Fibroblast of skin of scalp (primary cell): ENCODE measurements around the gene BMP6.

Experiments used
- DNase-seq: peaks from one replicate; pipeline ENCODE4 v3.0.0-alpha.2; 2013

The BMP6 gene

DNA sequence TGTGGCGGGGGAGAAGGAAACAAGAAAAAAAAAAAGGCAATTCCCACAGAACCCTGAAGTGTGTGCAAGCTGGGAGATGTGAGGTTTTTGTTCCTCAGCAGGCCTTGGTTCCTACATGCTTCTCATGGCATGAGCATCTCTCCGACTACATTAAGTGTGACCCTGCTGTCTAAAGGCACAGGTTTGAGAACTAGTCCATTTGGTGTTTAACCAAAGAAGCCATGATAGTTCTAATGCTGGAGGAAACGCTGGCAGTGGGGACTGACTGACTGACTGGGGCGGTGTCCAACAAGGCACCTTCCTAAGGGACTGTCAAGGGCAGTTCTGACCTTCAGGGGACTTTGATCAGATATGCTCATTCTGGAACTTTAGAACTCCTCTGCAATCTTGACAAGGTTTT is 180.8 kb downstream of the BMP6 start:
- no peak for DNase-seq

DNA sequence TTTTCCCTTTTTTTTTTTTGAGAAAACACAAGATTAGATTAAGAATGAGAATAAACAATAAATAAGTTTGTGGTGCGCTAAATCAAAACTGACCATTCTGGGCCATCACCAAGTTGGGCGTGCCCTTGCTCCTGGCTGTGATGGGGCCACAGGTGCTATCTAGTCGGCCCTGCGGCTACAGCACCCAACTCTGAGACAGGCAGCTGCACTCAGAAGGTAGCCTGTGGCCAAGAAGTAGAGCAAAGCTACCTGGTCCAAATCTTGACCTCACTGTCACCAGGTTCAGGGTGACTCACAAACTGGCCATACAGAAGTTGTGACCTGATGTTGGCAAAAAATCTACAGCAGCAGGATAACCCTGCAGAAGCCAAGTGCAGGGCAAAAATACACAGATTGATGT is 181.3 kb downstream of the BMP6 start:
- DNase-seq = no peak

DNA sequence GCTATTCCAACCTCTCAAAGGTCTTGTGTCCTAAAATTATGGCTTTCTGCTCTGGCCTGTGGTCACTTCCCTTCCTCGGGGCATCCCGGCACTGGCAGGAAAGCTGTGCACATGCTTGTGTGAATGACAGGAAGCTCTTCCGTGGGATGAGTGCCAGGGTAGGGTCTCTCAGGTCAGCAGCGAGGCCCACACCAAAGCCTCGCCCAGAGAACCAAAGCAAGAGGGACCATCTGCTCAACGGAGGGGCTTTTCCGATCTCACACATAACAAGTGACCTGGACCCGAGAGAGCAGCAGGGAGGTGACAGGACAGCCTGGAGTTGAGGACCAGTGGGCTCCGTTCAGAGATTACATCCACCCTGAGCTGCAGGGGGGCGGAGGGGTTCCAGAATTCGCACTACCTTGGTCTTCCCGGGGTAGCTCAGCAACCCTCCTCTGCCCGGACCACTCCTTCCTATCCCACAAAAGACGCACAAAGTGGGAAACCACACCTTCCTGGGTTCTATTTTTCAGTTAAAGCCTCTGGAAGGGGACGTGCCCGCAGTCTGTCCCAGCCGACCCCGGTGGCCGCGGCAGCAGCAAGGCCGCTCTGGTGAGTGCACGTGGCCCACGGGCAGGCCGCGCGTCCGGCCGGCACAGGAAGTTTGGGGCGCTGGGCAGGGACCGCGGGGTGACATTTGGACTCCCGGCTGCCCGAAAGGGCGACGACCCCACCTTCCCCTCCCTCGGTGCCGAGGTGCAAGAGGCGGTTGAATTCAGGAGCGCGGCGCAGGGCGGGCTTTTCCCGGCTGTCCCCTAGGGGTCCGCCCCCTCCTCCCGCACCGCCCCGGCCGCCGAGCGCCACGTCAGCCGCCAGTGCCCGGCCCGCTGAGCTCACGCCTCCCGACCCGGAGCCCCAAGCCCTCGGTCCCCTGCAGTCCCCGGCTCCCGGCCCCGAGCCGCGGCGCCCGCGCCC is 183.7 kb downstream of the BMP6 start:
- DNase-seq = peak; percentile 62

DNA sequence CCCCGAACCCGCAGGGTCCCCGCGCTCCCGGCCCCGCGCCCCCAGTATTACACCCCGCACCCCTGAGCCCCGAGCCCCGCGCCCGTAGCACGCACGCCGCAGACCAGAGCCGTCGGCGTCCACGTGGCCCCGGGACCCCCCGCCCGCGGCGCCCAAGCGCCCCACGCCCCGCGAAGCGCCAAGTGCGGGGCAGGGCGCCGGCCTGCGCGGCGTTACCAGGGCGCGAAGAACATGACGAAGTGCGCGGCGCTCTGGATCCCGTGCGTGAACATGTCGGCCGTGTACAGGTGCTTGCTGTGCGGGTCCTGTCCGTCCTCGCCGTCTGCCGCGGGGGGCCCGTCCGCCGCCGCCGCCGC is 184.4 kb downstream of the BMP6 start:
- no peak for DNase-seq

DNA sequence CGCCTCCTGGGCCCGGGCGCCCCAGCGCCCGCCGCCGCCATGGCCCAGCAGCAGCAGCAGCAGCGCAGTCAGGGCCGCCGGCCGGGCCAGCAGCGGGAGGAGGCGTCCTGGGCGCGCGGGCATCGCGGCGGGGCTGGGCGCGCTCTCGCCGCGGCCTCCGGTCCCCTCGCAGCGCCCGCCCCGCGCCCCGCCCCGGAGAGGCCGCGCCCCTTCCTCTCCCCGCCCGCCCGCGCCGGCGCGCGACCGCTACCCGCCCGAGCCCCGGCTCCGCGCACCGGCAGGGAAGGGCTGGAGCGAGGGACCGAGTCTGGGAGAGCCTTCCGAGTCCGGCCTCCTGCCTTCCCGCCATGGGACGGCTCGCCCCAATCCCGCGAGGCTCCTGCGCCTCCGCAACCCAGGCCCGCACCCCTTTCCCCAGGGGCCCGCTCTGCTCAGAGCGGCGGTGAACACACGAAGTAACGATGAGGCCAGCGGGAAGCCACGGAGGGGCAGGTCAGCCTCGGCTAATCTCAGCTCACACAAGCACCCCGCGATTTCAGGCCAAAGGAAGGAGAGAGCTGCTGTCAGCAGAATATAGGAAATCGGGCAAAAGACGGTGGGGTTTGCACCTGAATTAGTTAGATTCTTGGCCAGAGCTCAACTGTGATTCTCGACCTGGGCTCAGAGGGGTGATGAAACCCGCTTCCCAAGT is 184.9 kb downstream of the BMP6 start, which contains the start of gene TXNDC5:
TSS of gene TXNDC5 (minus strand) at position 135 of the 691 bp plus-strand sequence. CDS start at position 123, 12 bp downstream.
- DNase-seq = peak; percentile 81

DNA sequence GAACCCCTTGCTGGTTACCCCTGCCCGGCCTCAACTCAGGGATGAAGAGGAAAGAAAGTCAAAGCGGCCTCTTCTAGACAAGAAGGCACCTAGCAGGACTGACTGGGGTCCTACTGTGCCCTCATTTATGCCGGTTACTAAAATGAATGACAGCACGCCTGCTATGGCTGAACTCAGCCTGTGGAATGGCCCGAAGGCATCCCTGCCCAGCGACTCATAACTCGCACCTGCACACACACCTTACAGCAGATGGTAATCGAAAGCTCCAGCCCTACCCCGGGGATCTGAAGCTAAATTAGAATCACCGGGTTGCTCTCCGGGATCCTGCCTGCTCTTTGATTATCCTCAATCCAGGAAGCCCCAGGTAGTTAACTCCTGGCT is 185.4 kb downstream of the BMP6 start:
- DNase-seq = no peak

DNA sequence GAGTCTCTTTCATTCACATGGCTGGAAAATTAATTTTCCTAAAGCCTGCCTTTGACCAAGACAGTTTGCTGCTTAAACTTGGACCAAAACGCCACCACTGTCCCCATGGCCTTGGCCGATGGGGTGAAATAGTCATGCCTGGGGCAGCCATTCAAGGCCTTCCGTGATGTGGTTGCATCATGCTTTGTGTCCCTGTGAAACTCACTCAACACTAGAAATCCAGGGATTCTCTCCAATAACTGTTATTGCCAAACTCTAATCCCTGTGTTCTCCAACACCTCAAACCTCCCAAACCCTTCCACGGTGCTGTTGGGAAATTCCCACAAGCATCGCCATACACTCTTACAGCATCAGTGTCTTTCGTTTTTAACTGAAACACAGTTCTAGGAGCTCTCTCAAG is 186.1 kb downstream of the BMP6 start:
- no peak for DNase-seq

DNA sequence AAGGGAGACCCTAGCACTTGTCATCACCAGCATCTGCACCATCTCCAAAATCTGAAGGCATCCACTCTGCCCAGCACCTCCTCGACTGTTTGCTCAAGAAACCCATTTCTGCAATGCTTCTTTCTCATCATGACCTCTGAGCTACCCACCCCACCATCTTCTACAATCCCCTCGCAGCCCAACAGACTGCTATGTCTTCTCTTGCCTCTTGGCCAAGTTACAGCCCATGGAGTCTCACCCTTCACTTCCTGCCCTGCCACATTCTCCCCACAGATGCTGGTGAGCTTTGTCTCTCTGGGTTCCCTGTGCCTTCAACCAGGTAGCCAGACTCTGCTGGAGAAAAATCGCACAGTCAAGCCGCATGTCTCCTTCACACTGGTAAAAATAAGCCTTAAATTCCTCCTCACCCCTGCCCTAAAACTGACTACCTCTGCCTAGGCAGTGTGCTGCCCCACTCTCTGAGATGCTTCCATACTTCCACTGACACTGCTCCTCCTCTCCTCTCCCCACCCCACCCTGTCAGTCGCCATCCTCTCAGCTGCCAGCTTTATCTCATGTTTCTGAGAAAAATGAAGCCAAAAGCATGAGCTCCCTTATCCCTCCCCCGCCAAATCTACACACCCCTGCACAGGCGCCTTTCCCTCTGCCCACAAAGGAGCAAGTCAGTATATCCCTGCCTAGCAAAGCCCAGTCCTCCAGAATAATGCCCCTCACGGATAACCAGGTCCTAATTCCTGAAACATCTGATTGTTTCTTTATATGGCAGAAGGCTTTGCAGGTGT is 187.0 kb downstream of the BMP6 start:
- DNase-seq = no peak

DNA sequence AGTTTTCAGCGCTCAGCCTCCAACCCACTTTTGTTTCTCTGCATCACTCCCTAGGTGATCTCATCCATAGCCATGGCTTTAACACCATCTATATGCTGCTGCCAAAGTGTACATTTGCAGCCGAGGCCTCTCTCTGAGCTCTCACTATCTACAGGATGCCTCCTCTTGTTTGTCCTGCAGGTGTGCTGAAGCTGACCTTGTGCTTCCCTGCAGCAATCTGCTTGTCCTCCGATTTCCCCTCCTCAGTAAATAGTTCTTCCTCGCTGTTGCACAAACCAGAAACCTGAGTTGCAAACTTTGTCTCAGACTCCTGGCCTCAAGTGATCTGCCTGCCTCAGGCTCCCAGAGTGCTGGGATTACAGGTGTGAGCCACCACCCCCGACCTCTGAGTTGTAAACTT is 188.4 kb downstream of the BMP6 start:
- DNase-seq = no peak

DNA sequence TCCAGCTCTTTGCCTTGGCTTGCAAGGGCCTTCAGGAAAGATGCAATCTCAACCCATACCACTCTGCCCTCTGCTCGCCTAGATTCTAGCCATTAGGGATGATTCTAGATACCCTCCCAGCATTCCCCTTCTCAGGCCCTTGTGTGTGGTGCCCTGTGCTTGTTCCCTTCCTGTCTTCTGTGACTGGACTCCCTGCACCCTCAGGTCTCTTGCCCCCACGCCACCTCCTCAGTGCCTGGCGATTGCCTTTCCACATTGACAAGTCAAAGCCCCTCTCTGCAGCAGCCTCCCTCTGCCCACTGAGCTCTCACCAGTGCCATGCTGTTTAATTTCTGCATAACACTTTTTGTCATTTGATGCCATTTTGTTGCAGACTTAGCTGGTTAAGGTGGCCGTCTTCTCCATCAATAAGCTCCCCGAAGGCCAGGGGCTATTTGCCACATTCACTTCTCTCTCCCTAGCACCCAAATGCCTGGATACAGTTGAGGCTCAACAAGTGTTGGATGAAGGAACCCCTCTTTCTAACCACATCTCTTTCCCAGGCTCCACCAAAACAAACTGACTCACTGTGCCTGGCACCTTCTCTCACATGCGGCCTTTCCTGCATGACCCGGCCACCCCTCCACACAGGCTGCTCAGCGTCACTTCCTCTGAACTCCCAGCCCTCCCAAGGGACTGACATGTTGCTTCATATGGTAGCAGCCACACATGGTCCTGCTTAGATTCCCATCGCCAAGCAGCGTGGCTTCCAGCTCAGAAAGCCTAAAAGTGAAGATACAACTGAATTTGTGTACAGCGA is 189.3 kb downstream of the BMP6 start:
- peak; percentile 91 for DNase-seq

DNA sequence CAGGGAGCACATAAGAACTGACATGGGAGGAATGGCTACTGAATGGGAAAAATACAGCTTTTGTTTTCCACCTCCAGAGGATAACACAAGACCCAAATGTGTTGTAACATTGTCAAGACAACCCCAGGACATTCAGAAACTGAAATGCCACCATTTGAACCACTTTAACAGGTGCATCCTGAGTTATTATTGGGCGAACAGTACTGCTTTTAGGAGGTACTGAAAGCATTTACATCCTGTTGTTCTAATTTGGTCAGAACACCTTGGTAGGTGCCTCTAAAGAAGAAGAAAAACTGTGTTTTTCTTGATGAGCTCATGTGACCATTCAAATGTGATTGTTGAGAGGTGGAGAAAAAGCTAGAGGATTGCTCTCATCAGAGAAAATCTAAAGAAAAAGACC is 191.1 kb downstream of the BMP6 start:
- no peak for DNase-seq

DNA sequence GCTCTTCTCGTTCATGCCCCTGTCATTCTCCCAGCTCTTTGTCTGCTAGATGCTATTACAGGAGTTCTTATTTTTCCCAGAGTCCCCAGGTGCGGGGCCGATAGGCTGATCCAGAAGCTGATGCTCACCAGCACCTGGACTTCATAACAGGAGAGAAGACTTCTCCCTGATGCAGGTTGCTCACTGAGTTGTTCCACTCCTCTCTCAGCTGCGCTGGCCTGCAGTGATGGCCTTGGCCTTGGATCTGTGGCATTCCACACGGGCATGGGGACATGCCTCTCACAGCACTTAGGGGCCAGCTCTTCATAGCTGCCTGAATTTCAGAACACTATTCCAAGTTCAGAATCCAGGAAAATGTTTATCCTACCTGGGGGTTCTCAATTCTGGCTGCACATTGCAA is 191.8 kb downstream of the BMP6 start:
- DNase-seq = no peak

DNA sequence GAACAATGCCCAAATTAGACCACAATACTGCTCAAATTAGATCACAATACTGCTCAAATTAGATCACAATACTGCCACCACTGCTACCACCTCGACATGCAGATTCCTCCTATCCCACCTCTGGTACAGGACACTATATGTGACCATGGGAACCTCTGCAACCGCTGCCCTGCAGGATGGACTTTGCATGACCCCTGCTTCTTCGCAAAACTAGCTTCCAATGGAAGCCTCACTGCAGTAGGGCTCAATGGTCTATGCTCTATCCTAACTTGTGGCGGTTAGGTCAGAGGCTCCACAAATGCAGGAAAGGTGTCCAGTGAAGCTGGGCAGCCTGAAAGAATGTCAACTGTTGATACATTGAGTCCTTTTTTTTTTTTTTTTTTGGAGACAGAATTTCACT is 192.5 kb downstream of the BMP6 start:
- DNase-seq = no peak

DNA sequence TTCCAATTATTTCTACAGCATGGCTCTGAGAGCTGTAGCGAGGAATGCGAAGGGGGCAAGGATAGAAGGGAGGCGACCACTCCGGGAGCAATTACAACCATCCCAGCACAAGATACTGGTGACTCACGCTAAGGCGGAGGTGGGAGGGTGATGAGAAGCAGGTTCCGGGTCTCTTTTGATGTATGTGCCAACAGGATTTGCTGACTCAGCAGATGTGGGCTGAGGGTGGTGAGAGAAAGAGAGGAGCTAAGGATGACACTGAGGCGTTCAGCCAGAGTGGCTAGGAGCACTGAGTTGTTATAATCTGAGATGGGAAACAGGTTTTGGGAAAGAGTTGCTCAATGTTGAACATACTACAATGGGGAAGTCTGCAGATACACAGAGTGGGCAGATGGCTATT is 194.0 kb downstream of the BMP6 start:
- DNase-seq = peak; percentile 31

DNA sequence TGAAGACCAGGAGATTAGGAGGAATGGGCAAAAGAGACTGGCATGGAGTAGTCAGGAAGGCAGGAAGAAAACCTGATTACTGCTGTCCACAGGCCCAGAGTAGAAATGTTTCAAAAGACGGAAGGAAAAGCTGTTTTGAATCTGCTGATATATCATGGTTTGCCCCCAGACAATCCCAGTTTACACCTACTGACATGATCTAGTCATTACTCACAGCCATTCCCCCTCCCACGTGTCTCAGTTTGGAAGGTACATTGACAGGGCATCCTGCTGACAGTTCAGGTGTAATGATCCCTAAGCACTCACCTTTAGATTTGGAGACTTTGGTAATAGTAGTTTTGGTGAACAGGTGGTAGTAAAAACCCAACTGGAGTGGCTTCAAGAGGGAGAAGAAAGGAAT is 194.5 kb downstream of the BMP6 start:
- DNase-seq = no peak

DNA sequence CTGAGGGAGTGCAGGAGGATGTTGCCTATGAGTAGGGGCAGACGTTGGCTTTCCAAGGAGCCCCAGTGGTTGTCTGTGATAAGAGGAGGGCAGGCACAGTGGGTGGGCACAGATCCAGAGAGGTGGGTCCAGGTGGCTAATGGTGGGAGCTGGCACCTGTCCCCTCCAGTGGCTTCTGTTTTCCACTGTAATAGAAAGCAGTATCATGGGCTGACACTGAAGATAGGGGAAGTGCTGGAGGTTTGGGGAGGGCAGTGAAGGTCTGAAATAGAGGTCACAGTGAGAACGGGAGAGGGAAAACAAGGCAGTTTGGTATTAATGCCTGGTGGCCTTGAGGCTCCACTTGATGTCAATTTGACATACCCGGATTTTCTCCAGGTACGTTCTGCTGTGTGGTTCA is 195.1 kb downstream of the BMP6 start:
- no peak for DNase-seq

DNA sequence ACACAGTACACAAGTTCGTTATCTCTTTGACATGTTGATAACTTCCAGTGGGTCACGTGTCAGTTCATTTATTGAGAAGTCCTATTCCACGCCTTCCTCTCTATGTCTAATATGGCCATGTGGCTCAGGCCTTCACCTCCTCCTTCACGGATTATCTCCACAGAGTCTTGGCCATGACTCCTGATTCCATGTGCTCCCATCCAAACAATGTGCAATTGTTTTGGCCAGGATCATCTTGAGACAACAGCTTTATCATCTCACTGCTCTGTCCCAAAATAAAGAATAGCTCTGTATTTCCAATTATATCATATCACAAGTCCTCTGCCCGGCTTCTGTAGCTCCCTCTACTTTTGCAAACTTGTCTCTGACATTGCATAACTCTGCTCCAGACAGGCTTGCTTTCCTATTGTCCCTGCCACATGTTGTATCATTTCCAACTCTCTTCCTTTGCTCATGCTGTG is 195.8 kb downstream of the BMP6 start:
- no peak for DNase-seq

DNA sequence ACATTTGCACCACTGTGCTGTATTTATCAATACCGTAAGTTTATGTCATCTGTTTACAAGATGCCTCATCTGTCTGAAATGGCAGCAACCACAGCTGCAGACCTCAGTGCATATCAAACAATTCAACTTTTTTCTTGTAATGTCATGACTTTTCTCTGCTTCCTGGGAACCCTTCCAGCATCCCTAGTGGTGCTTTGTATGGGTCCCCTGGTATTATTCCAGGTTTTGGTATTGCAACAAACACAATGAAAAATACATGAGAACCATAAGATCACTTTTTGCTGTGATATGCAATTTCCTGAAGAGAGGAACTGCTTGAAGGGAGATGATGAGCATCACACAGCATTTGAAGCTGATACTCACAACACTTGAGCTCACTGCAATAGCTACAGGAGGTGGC is 196.7 kb downstream of the BMP6 start:
- no peak for DNase-seq

DNA sequence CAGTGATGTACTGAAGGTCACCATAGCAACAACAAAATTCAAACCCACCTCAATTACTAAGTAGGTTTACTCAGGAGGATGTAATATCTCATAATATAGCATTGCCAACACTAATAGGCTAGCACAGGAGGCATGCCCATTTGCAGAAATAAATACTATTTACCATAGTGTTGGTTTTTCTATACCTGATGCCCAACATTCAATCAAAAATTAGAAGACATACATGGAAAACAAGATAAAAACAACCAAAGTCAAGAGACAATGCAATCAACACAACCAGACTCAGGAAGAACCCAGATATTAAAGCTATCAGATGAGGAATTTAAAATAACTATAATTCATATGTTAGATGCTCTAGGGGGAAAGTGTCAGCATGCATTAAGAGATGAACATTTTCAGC is 199.0 kb downstream of the BMP6 start:
- DNase-seq = no peak
